Measurements from ENCODE around the gene ARHGEF19.
"Not testable (repeated sequence)": the region's sequence is repeated elsewhere in the genome, so short reads cannot be mapped to it uniquely, and the experiment has no call there.

Gene ARHGEF19

DNA sequence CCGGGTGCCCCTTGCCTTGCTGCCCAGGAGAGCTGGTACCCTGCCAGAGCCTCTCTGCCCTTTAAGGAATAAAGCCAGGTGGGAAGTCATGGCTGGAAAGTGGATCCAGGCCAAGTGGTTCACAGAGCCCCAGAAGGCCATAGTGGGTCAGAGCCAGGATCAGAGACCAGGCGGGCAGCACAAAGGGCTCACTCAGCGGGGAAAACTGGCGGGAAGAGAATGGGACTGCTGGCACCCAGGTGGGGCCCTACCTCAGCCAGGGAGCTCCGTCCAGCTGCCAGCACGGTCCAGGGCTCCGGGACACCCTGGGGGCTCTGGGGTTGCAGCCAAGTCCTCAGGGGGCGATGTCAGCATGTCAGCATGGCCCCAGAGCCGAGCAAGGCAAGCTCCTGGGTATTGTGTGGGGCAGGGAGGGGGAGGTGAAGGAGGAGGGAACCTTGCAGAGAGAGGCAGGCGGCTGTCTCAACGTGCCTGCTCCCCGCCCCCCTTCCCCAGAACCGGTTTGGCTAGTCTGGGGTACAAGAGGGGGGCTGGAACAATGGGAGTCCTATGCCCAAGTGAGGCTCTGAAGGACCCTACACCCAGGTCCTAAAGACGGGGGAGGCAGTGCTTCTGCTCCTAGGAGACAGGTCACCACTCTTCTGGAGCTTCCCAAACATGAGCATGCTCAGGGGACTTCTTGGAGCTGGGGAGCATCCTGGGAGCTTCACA is at the start of gene ARHGEF19:
Gene ARHGEF19, minus strand, starts transcription at position 402 of the 711 bp plus-strand sequence. CDS start 3,598 bp downstream, outside the sequence.
- Mint-ChIP-seq H3K36me3 (no peaks in the 10 kb centered on the region), H3K27me3 (no peaks in the 10 kb centered on the region), H3K27ac (no peak within 1 kb of the TSS), H3K4me3 (no peak within 1 kb of the TSS), H3K9me3 (no peaks in the 10 kb centered on the region), H3K4me1 (peaks cover 9% of the 10 kb centered on the region)

DNA sequence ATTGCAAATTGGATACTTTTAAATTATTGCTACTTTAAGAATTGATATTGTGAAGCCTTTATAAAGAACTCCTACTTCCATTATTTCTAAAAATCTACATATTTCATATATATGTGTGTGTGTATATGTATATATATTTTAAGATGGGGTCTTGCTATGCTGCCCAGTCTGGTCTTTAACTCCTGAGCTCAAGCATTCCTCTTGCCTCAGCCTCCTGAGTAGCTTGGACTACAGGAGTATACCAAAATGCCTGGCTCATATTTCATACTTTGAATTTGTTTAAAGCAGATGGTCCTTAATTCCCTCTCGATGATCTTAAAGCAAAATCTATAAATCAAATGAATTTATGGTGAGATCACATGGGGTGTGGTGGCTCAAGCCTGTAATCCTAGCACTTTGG is 49.6 kb upstream of the ARHGEF19 start:
- Mint-ChIP-seq H3K36me3 (no peaks in the 10 kb centered on the region), H3K4me1 (peaks cover 9% of the 10 kb centered on the region), H3K27ac (no peak overlapping the region), H3K4me3 (no peak overlapping the region), H3K9me3 (no peaks in the 10 kb centered on the region), H3K27me3 (no peaks in the 10 kb centered on the region)

DNA sequence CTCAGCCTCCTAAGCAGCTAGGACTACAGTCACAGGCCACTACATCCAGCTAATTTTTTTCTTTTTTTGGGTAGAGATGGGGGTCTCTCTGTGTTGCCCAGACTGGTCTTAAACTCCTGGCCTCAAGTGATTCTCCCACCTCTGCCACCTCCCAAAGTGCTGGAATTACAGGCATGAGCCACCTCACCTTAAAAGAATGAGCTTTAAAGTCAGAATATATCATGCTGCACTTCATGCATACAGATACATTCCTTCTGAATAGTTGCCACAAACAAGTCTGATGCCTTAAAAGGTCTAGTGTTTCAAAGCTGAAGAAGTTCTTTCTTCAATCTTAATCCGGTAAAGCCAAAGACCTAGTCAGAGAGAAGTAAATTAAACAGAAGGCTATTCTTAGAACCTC is 48.4 kb upstream of the ARHGEF19 start:
- Mint-ChIP-seq H3K4me1 (no peaks in the 10 kb centered on the region), H3K4me3 (no peak overlapping the region), H3K27me3 (no peaks in the 10 kb centered on the region), H3K27ac (no peak overlapping the region), H3K36me3 (no peaks in the 10 kb centered on the region), H3K9me3 (no peaks in the 10 kb centered on the region)

DNA sequence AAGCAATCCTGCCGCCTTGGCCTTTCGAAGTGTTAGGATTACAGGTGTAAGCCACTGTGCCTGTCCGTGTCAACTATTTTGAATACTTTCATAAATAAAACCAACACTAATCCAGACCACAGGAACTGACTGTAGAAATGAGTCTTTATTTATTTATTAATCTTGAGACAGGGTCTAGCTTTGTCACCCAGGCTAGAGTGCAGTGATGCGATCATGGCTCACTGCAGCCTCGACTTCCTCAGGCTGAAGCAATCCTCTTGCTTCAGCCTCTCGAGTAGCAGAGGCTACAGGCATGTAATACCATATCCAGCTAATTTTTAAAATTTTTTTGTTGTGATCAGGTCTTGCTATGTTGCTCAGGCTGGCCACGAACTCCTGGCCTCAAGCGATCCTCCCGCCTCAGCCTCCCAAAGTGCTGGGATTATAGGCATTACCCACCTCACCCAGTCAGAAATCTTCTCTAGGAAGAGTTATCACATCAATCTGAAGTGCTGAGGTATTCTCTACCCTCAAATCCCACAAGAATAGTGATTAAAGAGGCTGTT is 46.2 kb upstream of the ARHGEF19 start:
- H3K4me3 Mint-ChIP-seq, result no peak overlapping the region
- H3K9me3 Mint-ChIP-seq, result no peaks in the 10 kb centered on the region
- peak overlapping the region; percentile 30 for H3K27ac Mint-ChIP-seq
- H3K27me3 Mint-ChIP-seq, result no peaks in the 10 kb centered on the region
- H3K4me1 Mint-ChIP-seq, result no peaks in the 10 kb centered on the region
- no peaks in the 10 kb centered on the region for H3K36me3 Mint-ChIP-seq

DNA sequence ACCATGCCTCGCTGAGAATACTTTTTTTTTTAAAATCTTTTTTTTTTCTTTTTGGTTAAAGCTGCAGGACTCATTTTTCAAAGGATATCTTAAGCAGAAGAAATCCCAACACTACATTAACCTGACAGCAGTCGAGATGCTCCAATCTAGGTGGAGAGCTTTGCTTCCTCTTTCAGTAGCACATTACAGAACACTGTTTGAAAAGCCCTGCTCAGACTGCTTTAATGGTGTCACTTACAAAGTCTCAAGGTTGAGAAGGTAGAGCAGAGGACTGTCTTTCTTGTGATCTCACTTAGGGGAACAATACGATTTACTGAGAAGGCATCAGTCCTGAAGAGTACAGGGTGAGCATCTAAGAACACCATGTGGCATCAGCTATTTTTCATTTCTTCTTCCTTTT is 45.5 kb upstream of the ARHGEF19 start:
- H3K27me3 Mint-ChIP-seq, result no peaks in the 10 kb centered on the region
- H3K4me3 Mint-ChIP-seq, result no peak overlapping the region
- no peaks in the 10 kb centered on the region for H3K4me1 Mint-ChIP-seq
- H3K36me3 Mint-ChIP-seq, result no peaks in the 10 kb centered on the region
- no peaks in the 10 kb centered on the region for H3K9me3 Mint-ChIP-seq
- H3K27ac Mint-ChIP-seq, result no peak overlapping the region

DNA sequence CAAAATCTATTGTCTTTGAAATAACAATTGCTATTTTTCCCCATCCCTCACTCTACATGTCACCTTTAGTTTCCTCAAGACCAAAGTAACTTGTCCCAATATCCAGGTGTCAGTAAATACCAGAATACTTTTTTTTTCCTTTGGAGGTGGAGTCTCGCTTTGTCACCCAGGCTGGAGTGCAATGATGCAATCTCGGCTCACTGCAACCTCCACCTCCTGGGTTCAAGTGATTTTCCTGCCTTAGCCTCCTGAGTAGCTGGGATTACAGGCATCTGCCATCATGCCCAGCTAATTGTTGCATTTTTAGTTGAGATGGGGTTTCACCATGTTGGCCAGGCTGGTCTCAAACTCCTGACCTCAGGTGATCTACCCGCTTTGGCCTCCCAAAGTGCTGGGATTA is 45.1 kb upstream of the ARHGEF19 start:
- H3K9me3 Mint-ChIP-seq, H3K4me1 Mint-ChIP-seq, H3K27me3 Mint-ChIP-seq, H3K27ac Mint-ChIP-seq, H3K4me3 Mint-ChIP-seq, H3K36me3 Mint-ChIP-seq: not testable (repeated sequence)

DNA sequence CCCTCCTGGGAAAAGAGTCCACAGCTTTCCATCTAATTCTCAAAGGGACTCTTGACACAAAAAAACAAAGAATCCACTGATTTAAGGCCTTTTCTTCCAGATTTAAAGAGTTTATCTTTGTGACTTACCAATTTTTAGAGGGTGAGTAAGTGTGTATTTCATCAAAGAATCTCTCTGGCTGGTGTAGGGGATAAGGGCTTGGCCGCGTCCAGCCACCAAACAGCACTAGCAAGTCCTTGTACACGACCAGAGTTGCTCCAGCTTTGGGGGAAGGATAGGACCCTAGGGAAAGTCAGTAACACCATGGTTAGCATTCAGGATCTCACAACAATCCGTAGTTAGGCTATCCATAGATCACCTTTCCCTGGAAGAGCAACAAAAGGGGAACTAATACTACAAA is 44.0 kb upstream of the ARHGEF19 start:
- Mint-ChIP-seq H3K27ac (no peak overlapping the region), H3K4me3 (no peak overlapping the region), H3K4me1 (no peaks in the 10 kb centered on the region), H3K9me3 (no peaks in the 10 kb centered on the region), H3K27me3 (no peaks in the 10 kb centered on the region), H3K36me3 (peaks cover 3% of the 10 kb centered on the region)

DNA sequence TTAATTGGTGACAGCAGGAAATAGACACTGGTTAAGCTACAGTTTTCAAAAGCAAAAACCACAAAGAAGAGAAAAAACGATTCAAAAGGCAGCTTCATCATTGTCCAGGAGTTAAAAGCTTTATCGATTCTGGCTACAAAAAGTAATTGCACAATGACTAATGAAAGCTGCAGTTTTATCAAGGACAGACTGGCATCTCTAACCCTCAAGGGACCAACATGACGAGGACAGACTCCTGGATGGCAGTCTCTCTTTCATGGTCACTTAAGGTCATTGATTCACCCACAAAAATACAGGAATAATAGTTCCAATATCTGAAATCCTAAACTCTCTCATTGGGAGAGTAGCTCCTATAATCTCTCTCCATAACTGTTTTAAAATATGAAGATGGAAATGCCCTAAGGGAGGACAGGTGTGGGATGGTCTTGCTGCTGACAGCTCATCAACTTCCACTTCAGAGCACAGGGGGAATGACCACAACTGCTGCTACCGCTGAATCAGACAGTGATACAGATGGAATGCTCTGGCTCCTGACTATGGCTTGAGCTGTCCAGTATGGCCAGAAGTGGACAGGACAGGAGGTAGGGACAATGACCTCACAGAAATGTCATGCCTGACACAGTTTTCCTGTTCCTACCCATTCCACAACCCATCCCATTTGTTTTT is 41.9 kb upstream of the ARHGEF19 start:
- H3K27me3 Mint-ChIP-seq, result no peaks in the 10 kb centered on the region
- no peak overlapping the region for H3K4me3 Mint-ChIP-seq
- peaks cover 3% of the 10 kb centered on the region for H3K36me3 Mint-ChIP-seq
- H3K27ac Mint-ChIP-seq, result no peak overlapping the region
- H3K4me1 Mint-ChIP-seq, result peaks cover 14% of the 10 kb centered on the region
- no peaks in the 10 kb centered on the region for H3K9me3 Mint-ChIP-seq

DNA sequence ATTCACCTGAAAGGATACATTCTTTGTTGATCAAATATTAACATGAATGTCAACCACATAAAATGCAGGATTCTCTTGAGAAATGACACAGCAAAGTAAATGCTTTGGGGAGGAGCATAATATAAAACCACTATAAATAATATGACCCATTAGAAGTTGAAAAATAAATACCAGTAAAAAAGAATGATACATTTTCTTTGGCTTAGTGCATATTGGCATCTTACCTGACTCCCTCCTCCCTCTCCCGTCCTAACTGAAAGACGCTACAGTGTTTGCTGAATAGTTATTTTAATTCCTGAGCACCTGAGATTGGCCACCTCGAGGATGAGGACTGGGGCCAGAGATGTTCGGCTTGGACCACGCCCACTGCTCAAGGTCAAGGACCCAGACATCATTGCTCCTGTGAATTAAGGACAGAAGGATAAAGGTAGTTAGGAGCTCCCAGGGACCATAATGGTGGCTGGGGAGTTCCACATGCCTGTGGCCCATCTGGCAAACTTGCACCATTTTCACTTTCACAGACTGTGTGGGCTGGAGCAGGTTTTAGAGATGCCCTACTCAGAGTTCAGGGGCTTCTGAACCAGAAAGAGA is 41.0 kb upstream of the ARHGEF19 start:
- no peaks in the 10 kb centered on the region for H3K9me3 Mint-ChIP-seq
- H3K27ac Mint-ChIP-seq, result no peak overlapping the region
- no peaks in the 10 kb centered on the region for H3K27me3 Mint-ChIP-seq
- peaks cover 24% of the 10 kb centered on the region for H3K4me1 Mint-ChIP-seq
- no peak overlapping the region for H3K4me3 Mint-ChIP-seq
- peaks cover 3% of the 10 kb centered on the region for H3K36me3 Mint-ChIP-seq

DNA sequence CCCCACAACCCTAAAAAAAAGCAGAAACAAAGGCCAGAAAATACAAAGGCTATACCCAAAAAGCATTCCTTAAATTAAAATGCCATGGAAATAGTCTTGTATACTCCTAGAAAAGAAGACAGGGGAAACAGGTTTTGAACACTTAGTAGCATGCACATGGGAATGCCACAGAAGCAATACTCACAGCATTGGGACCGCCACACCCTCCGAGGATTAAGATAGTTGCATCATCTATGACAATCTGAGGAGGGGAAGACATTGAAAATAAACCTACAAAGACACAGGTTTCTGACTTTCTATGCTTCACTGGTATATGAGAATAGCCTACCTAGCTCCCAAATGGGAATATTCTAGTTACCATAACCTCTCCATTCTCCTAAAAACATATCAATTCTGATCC is 40.5 kb upstream of the ARHGEF19 start:
- Mint-ChIP-seq H3K4me3 (no peak overlapping the region), H3K4me1 (peaks cover 24% of the 10 kb centered on the region), H3K9me3 (no peaks in the 10 kb centered on the region), H3K27ac (no peak overlapping the region), H3K36me3 (peaks cover 3% of the 10 kb centered on the region), H3K27me3 (no peaks in the 10 kb centered on the region)

DNA sequence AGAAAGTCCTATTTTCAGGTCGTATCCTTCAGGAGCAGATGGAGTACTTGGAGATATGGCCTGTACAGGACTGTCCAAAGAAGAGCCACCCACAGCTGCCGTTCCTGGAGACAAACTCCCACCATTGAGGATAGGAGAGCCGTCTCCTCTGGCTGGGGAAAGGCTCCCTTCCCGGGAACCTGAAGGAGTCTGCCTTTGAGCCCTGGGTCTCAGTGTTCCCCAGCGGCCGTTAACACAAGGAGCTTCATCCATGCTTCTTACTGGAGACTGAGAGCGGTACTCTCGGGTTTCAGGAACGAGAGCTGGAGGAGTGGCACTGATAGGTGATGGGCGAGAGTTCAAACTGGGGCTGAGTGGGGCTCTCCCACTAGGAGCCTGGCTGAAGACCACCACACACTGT is 38.9 kb upstream of the ARHGEF19 start:
- Mint-ChIP-seq H3K27ac (no peak overlapping the region), H3K4me3 (no peak overlapping the region), H3K27me3 (no peaks in the 10 kb centered on the region), H3K36me3 (peaks cover 3% of the 10 kb centered on the region), H3K9me3 (no peaks in the 10 kb centered on the region), H3K4me1 (peaks cover 24% of the 10 kb centered on the region)

DNA sequence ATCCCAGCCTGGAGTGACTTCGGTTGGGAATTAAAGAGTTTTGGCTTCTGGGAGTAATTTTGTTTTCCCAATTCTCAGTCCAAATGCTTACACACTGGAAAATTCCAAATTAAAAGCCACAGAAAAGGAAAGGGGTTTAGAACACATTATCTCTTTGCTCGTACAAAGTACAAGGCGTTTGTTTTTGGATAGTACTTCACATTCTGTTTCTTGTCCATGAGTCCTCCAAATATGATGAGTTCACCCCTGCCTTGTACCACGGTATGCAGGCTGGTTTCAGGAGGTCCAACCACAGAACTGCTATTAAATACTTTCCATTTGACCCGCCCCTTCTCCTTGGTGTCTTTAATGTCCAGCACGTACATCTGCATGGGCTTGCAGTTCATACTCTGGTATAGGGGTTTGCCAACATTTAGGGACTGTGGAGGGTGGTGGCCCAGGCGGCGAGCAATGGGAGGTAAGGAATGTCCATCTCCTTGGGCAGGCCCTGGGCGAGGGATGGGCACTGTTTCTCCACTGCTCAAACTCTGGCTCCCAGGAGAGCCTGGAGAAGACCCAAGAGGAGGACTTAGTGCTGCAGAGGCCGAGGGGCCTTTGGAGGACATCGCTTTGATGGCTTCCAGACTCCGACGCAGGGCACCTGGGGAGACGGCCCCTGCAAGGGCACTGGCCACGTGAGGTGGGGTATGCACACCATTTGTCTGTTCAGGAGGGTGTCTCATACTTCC is 38.2 kb upstream of the ARHGEF19 start:
- Mint-ChIP-seq H3K27ac (peak overlapping the region; percentile 35), H3K4me3 (no peak overlapping the region), H3K27me3 (no peaks in the 10 kb centered on the region), H3K36me3 (peaks cover 3% of the 10 kb centered on the region), H3K4me1 (peaks cover 24% of the 10 kb centered on the region), H3K9me3 (no peaks in the 10 kb centered on the region)

DNA sequence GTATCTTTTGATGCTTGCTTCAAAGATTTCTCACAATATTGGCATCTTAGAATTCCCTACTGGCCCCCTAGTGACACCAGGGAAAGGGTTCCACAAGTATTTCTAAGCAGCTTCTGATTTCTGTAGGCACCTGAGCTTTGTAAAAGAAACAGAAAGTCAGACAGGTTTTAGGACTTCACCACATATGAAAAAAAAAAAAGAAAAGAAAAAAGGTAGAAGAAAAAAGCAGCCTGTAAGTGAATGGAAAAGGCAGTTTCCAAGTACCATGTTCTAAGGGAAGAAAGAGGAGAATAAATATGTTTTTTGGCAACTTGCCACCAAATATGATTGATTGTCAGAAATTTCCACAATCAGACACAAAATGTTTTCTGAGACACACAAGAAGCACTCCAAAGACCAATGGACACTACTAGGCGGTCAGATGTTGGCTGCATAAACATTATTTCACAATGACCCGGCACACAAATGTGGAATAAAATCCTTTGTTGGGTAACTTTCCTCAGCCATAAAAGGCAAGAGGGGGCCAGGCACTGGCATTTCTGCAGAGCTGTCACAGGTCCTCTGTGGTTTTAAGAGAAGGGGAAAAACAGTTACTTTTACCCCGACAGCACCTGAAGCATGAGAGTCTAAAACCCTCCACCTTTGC is 37.3 kb upstream of the ARHGEF19 start:
- Mint-ChIP-seq H3K4me1 (peaks cover 24% of the 10 kb centered on the region), H3K27me3 (no peaks in the 10 kb centered on the region), H3K4me3 (no peak overlapping the region), H3K27ac (peak overlapping the region; percentile 61), H3K36me3 (peaks cover 3% of the 10 kb centered on the region), H3K9me3 (no peaks in the 10 kb centered on the region)

DNA sequence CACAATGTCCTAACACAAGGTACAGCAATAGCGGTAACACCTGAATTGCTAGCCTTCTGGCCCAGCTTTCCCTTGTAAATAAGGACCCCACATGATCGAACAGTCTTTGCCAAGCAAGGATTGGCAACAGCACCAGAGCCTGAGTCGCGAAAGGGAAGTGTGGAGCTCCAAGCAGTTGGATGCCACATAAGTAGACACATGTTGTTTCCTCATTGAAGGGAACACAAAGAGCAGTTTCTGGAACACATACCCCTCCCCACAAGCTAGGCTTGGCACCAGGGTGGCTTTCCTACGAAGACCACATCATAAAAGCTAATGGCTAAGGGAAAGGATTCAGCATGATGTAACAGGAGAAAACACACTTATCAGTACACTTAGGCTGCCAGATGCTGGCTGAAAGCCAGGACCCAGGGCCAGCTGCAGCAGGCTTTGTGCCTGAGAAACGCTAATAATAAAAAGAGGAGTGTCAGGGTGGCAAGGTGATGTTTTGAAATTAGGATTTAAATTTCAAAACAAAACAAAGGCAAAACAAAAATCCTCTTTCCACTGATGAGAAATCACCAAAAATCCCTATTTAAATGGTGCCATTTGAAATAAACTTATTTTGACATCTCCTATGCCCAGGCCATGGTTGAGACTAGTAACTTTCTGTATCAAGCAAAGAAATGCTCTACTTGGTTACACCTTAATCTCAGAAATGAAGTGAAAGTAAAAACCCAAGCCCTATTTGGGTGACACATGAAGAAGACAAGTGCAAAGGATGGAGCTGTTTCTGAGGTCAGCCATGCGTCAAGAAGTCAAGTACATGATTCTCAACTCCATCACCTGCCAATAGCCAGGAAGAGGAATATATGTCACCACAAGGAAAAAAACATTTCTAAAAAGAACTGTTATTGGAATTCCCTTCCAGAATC is 36.4 kb upstream of the ARHGEF19 start:
- Mint-ChIP-seq H3K4me3 (no peak overlapping the region), H3K36me3 (peaks cover 3% of the 10 kb centered on the region), H3K4me1 (peaks cover 29% of the 10 kb centered on the region), H3K9me3 (no peaks in the 10 kb centered on the region), H3K27ac (peak overlapping the region; percentile 79), H3K27me3 (no peaks in the 10 kb centered on the region)

All from activated naive CD4-positive, alpha-beta T cell treated with anti-CD3 and anti-CD28 coated beads, Interleukin-2, amount 50 U/mL, for 24 hours (primary cell).